IPS-20b (cell line): Measurements from ENCODE around the gene RAD51B.

Experiments used
- H3K27ac ChIP-seq: one replicate; pipeline ENCODE4 v1.5.1; 2013; ENCODE audit warnings: low read length
- H3K27me3 ChIP-seq: 2 replicates; pipeline ENCODE4 v1.6.1; 2013; ENCODE audit warnings: mild to moderate bottlenecking, low read length, inconsistent platforms; ENCODE audit not compliant: insufficient read depth
- H3K36me3 ChIP-seq: 2 replicates; pipeline ENCODE4 v1.6.1; 2013; ENCODE audit warnings: low read depth, mild to moderate bottlenecking, inconsistent platforms, low read length, moderate library complexity; ENCODE audit not compliant: insufficient read depth
- H3K4me1 ChIP-seq: 2 replicates; pipeline ENCODE4 v1.6.1; 2013; ENCODE audit warnings: mild to moderate bottlenecking, control low read depth, inconsistent platforms, low read length, moderate library complexity; ENCODE audit not compliant: insufficient read depth
- H3K4me3 ChIP-seq: 2 replicates; pipeline ENCODE4 v1.5.1; 2013; ENCODE audit warnings: mild to moderate bottlenecking, low read length, inconsistent platforms
- H3K9ac ChIP-seq: 2 replicates; pipeline ENCODE4 v1.6.1; 2013; ENCODE audit warnings: low read depth, mild to moderate bottlenecking, inconsistent platforms, low read length, moderate library complexity
- H3K9me3 ChIP-seq: 2 replicates; pipeline ENCODE4 v1.6.1; 2013; ENCODE audit warnings: mild to moderate bottlenecking, low read depth, low read length, inconsistent platforms; ENCODE audit not compliant: insufficient read depth

The RAD51B gene

GRCh38 chr14:68359837-68360552, 540.4 kb downstream of the RAD51B start:
- no peak overlapping the region for H3K4me3 ChIP-seq
- no peaks in the 10 kb centered on the region for H3K27me3 ChIP-seq
- H3K9ac ChIP-seq, result no peak overlapping the region
- no peaks in the 10 kb centered on the region for H3K36me3 ChIP-seq
- peaks cover 14% of the 10 kb centered on the region for H3K4me1 ChIP-seq
- no peaks in the 10 kb centered on the region for H3K9me3 ChIP-seq
- no peak overlapping the region for H3K27ac ChIP-seq

- no peak overlapping the region for H3K4me3 ChIP-seq
- H3K9me3 ChIP-seq, result no peaks in the 10 kb centered on the region
- no peak overlapping the region for H3K27ac ChIP-seq
- no peak overlapping the region for H3K9ac ChIP-seq
- no peaks in the 10 kb centered on the region for H3K27me3 ChIP-seq
- H3K36me3 ChIP-seq, result no peaks in the 10 kb centered on the region
- peaks cover 18% of the 10 kb centered on the region for H3K4me1 ChIP-seq
Observed at GRCh38 chr14:68361231-68361630, 541.7 kb downstream of the RAD51B start.

GRCh38 chr14:68362846-68363245, 543.3 kb downstream of the RAD51B start:
- H3K4me1 ChIP-seq, result peaks cover 18% of the 10 kb centered on the region
- H3K9me3 ChIP-seq, result no peaks in the 10 kb centered on the region
- H3K4me3 ChIP-seq, result no peak overlapping the region
- H3K9ac ChIP-seq, result no peak overlapping the region
- no peaks in the 10 kb centered on the region for H3K36me3 ChIP-seq
- no peaks in the 10 kb centered on the region for H3K27me3 ChIP-seq
- no peak overlapping the region for H3K27ac ChIP-seq

GRCh38 chr14:68363466-68363842, 543.9 kb downstream of the RAD51B start:
- Histone ChIP-seq H3K27ac (no peak overlapping the region), H3K27me3 (no peaks in the 10 kb centered on the region), H3K36me3 (no peaks in the 10 kb centered on the region), H3K9ac (peak overlapping the region; percentile 75), H3K4me1 (peaks cover 18% of the 10 kb centered on the region), H3K9me3 (no peaks in the 10 kb centered on the region), H3K4me3 (peak overlapping the region; percentile 66)

GRCh38 chr14:68363843-68364767, 544.5 kb downstream of the RAD51B start:
- Histone ChIP-seq H3K4me1 (peaks cover 15% of the 10 kb centered on the region), H3K9ac (peak overlapping the region; percentile 75), H3K36me3 (no peaks in the 10 kb centered on the region), H3K27ac (no peak overlapping the region), H3K4me3 (peak overlapping the region; percentile 66), H3K9me3 (no peaks in the 10 kb centered on the region), H3K27me3 (no peaks in the 10 kb centered on the region)

GRCh38 chr14:68364792-68365192, 545.2 kb downstream of the RAD51B start:
- H3K9ac ChIP-seq, result peak overlapping the region; percentile 30; the same call in 1 of the 2 replicates
- no peak overlapping the region for H3K27ac ChIP-seq
- peak overlapping the region; percentile 66; the same call in 1 of the 2 replicates for H3K4me3 ChIP-seq
- H3K36me3 ChIP-seq, result no peaks in the 10 kb centered on the region
- no peaks in the 10 kb centered on the region for H3K9me3 ChIP-seq
- H3K4me1 ChIP-seq, result peaks cover 12% of the 10 kb centered on the region
- H3K27me3 ChIP-seq, result no peaks in the 10 kb centered on the region

GRCh38 chr14:68365228-68365627, 545.6 kb downstream of the RAD51B start:
- Histone ChIP-seq H3K27ac (no peak overlapping the region), H3K9ac (peak overlapping the region; percentile 30; the same call in 1 of the 2 replicates)

GRCh38 chr14:68366656-68367055, 547.1 kb downstream of the RAD51B start:
- H3K9me3 ChIP-seq, result no peaks in the 10 kb centered on the region
- no peak overlapping the region for H3K9ac ChIP-seq
- H3K4me3 ChIP-seq, result no peak overlapping the region
- H3K27me3 ChIP-seq, result 0 out of 2 replicates have a peak, but pooled peaks cover 2% of the 10 kb centered on the region
- H3K4me1 ChIP-seq, result peaks cover 10% of the 10 kb centered on the region
- no peak overlapping the region for H3K27ac ChIP-seq
- H3K36me3 ChIP-seq, result no peaks in the 10 kb centered on the region

More at GRCh38 chr14:68365228-68365627, 545.6 kb downstream of the RAD51B start:
- H3K4me3 ChIP-seq, result no peak overlapping the region
- H3K27me3 ChIP-seq, result no peaks in the 10 kb centered on the region
- H3K36me3 ChIP-seq, result no peaks in the 10 kb centered on the region
- H3K9me3 ChIP-seq, result no peaks in the 10 kb centered on the region
- peaks cover 10% of the 10 kb centered on the region for H3K4me1 ChIP-seq

GRCh38 chr14:68367536-68367935, 548.0 kb downstream of the RAD51B start:
- Histone ChIP-seq H3K9me3 (no peaks in the 10 kb centered on the region), H3K27me3 (0 out of 2 replicates have a peak, but pooled peaks cover 6% of the 10 kb centered on the region), H3K4me1 (peaks cover 19% of the 10 kb centered on the region), H3K36me3 (no peaks in the 10 kb centered on the region), H3K4me3 (no peak overlapping the region), H3K27ac (no peak overlapping the region), H3K9ac (no peak overlapping the region)

- H3K36me3 ChIP-seq, result no peaks in the 10 kb centered on the region
- no peak overlapping the region for H3K27ac ChIP-seq
- peaks cover 21% of the 10 kb centered on the region for H3K4me1 ChIP-seq
- H3K4me3 ChIP-seq, result no peak overlapping the region
- no peaks in the 10 kb centered on the region for H3K9me3 ChIP-seq
- H3K27me3 ChIP-seq, result 0 out of 2 replicates have a peak, but pooled peaks cover 6% of the 10 kb centered on the region
- H3K9ac ChIP-seq, result no peak overlapping the region
Observed at GRCh38 chr14:68368850-68369249, 549.3 kb downstream of the RAD51B start.

- no peak overlapping the region for H3K27ac ChIP-seq
- H3K4me1 ChIP-seq, result peaks cover 21% of the 10 kb centered on the region
- 0 out of 2 replicates have a peak, but pooled peaks cover 6% of the 10 kb centered on the region for H3K27me3 ChIP-seq
- no peak overlapping the region for H3K4me3 ChIP-seq
- H3K36me3 ChIP-seq, result no peaks in the 10 kb centered on the region
- H3K9me3 ChIP-seq, result no peaks in the 10 kb centered on the region
- no peak overlapping the region for H3K9ac ChIP-seq
Observed at GRCh38 chr14:68369281-68370056, 549.9 kb downstream of the RAD51B start.
